Measurements from ENCODE around the gene CDC27. TPM values are rescaled to one million over a fixed set of nuclear protein-coding genes. Genes with fewer than 3 reads are reported as not detected.

The CDC27 gene
- total RNA-seq, 2 experiments from 2014 or later: 74.3 to 164 TPM

DNA sequence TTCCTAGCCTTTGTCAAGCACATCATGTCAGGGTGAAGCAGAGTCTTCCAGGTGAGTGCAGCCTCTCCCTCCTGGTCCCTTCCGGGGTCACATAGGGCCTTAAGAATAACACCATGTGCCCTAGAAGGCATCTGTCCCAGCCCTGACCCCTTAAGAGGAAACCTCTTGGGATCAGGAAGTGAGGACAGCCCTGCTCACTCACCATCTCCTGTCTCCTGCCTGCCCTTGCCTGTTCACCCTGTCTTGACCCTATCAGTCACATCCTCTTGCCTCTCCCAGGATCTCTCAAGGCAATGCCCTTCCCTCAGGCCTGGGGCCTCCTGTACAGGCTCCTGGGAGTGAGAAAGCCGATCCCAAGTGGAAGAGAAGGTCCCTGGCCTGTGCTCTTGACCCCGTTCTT lies 33.9 kb upstream of the CDC27 start:
- no peak overlapping the region for H3K27ac ChIP-seq (ENCODE audit: low read depth, low read length, poor library complexity, severe bottlenecking)
- H3K4me3 ChIP-seq (ENCODE audit: low read depth, low read length, poor library complexity, severe bottlenecking): no peak overlapping the region
- no peaks in the 10 kb centered on the region; the same call in 1 of the 2 replicates for H3K36me3 ChIP-seq (ENCODE audit: insufficient read depth, low read length)
- H3K4me2 ChIP-seq (ENCODE audit: low read length): no peak overlapping the region
- no peaks in the 10 kb centered on the region for H3K9me2 ChIP-seq (ENCODE audit: insufficient read depth, low read length)
- ChIA-PET CTCF (ENCODE audit: unreplicated experiment) (no interaction called here), POLR2A (no interaction called here)
- TF ChIP-seq EZH2phosphoT487 (IDR thresholded peaks at IDR 0.05; ENCODE audit: borderline replicate concordance, low read depth, low read length): no peak
- TF ChIP-seq, protein P1, sequence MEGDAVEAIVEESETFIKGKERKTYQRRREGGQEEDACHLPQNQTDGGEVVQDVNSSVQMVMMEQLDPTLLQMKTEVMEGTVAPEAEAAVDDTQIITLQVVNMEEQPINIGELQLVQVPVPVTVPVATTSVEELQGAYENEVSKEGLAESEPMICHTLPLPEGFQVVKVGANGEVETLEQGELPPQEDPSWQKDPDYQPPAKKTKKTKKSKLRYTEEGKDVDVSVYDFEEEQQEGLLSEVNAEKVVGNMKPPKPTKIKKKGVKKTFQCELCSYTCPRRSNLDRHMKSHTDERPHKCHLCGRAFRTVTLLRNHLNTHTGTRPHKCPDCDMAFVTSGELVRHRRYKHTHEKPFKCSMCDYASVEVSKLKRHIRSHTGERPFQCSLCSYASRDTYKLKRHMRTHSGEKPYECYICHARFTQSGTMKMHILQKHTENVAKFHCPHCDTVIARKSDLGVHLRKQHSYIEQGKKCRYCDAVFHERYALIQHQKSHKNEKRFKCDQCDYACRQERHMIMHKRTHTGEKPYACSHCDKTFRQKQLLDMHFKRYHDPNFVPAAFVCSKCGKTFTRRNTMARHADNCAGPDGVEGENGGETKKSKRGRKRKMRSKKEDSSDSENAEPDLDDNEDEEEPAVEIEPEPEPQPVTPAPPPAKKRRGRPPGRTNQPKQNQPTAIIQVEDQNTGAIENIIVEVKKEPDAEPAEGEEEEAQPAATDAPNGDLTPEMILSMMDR (conservative IDR thresholded peaks at IDR 0.05; ENCODE audit: low read length): no peak
- H2AFZ ChIP-seq (ENCODE audit: low read length): no peak overlapping the region
- no peaks in the 10 kb centered on the region for H3K79me2 ChIP-seq (ENCODE audit: insufficient read depth, low read depth, low read length)
- H3K4me1 ChIP-seq (ENCODE audit: insufficient read depth, low read length, poor library complexity, severe bottlenecking): peaks cover 25% of the 10 kb centered on the region
- intact Hi-C loops (cut with micrococcal nuclease; ENCODE audit: unreplicated experiment): loop anchor here (10.0 kb wide), 1 partner anchor 278 kb away; no protein-coding TSS in a partner anchor
- H3K9me3 ChIP-seq (ENCODE audit: low read length): peaks cover 8% of the 10 kb centered on the region; the same call in 1 of the 2 replicates
- no TSS peak for BruUV-seq (replicated peaks)
- no peak for DNase-seq (ENCODE audit: low spot score)
- no peaks in the 10 kb centered on the region for H4K20me1 ChIP-seq (ENCODE audit: insufficient read depth, low read length)

DNA sequence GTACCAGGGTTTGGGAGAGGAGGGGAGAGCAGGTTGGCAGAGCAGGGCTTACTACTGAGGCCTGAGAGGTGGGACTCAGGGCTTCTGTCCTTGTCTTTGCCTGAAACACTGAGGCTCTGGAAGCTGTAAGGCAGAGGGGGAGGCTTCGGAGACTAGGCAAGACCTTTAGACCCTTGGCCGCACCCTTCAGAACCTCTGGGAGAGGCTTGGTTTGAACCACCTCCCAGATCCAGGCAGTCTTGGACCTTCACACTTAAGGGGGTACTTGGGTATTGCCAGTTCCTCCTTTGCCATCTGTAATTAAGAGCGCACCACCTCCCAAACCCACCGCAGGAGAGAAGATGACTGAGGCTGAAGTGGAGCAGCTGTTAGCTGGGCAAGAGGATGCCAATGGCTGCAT lies 33.0 kb upstream of the CDC27 start:
- peaks cover 26% of the 10 kb centered on the region for H3K4me1 ChIP-seq (ENCODE audit: insufficient read depth, low read length, poor library complexity, severe bottlenecking)
- no peak for DNase-seq (ENCODE audit: low spot score)
- no peaks in the 10 kb centered on the region for H4K20me1 ChIP-seq (ENCODE audit: insufficient read depth, low read length)
- H3K36me3 ChIP-seq (ENCODE audit: insufficient read depth, low read length): no peaks in the 10 kb centered on the region; the same call in 1 of the 2 replicates
- intact Hi-C loops (cut with micrococcal nuclease; ENCODE audit: unreplicated experiment): loop anchor here (10.0 kb wide), 1 partner anchor 277 kb away; no protein-coding TSS in a partner anchor
- CTCF ChIA-PET (ENCODE audit: unreplicated experiment): interaction anchor here (0.5 kb wide), 1 partner anchor 9 kb away, joined by 3 read pairs; no protein-coding TSS in a partner anchor
- no peak overlapping the region for H3K27ac ChIP-seq (ENCODE audit: low read depth, low read length, poor library complexity, severe bottlenecking)
- no peak overlapping the region for H3K4me3 ChIP-seq (ENCODE audit: low read depth, low read length, poor library complexity, severe bottlenecking)
- BruUV-seq (replicated peaks): no TSS peak
- H3K4me2 ChIP-seq (ENCODE audit: low read length): no peak overlapping the region
- no peaks in the 10 kb centered on the region for H3K79me2 ChIP-seq (ENCODE audit: insufficient read depth, low read depth, low read length)
- no peak overlapping the region for H2AFZ ChIP-seq (ENCODE audit: low read length)
- H3K9me3 ChIP-seq (ENCODE audit: low read length): peaks cover 8% of the 10 kb centered on the region; the same call in 1 of the 2 replicates
- H3K9me2 ChIP-seq (ENCODE audit: insufficient read depth, low read length): no peaks in the 10 kb centered on the region
- no peak for TF ChIP-seq EZH2phosphoT487 (IDR thresholded peaks at IDR 0.05; ENCODE audit: borderline replicate concordance, low read depth, low read length)
- TF ChIP-seq, protein P1 (conservative IDR thresholded peaks at IDR 0.05; ENCODE audit: low read length): no peak
- POLR2A ChIA-PET: no interaction called here

DNA sequence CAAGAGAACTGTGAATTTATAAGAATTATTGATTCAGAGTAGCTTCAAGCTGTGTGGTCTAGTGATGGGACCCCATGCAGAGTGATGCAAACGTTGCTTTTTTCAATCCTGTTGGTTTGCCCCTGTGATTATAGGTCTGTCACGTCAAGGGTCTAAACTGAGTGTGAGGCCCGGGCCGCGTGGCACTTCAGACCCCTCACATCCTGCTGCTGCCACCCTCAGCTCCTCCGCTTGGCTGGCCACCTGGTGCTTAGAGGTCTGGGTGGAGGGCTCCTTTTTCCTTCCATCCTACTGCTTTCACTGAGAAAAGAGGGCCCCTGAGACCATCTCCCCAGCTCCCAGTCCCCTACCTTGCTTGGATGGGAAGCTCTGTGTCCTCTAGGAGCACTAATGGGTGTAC lies 32.1 kb upstream of the CDC27 start:
- no peak overlapping the region for H3K4me3 ChIP-seq (ENCODE audit: low read depth, low read length, poor library complexity, severe bottlenecking)
- no peaks in the 10 kb centered on the region for H3K79me2 ChIP-seq (ENCODE audit: insufficient read depth, low read depth, low read length)
- no peaks in the 10 kb centered on the region for H3K9me2 ChIP-seq (ENCODE audit: insufficient read depth, low read length)
- no TSS peak for BruUV-seq (replicated peaks)
- CTCF ChIA-PET (ENCODE audit: unreplicated experiment): no interaction called here
- intact Hi-C loops (cut with micrococcal nuclease; ENCODE audit: unreplicated experiment): loop anchor here (10.0 kb wide), 1 partner anchor 276 kb away; no protein-coding TSS in a partner anchor
- peaks cover 26% of the 10 kb centered on the region for H3K4me1 ChIP-seq (ENCODE audit: insufficient read depth, low read length, poor library complexity, severe bottlenecking)
- H2AFZ ChIP-seq (ENCODE audit: low read length): no peak overlapping the region
- no peak for DNase-seq (ENCODE audit: low spot score)
- TF ChIP-seq EZH2phosphoT487 (IDR thresholded peaks at IDR 0.05; ENCODE audit: borderline replicate concordance, low read depth, low read length): no peak
- TF ChIP-seq, protein P1 (conservative IDR thresholded peaks at IDR 0.05; ENCODE audit: low read length): no peak
- H3K36me3 ChIP-seq (ENCODE audit: insufficient read depth, low read length): no peaks in the 10 kb centered on the region; the same call in 1 of the 2 replicates
- no peak overlapping the region for H3K27ac ChIP-seq (ENCODE audit: low read depth, low read length, poor library complexity, severe bottlenecking)
- H4K20me1 ChIP-seq (ENCODE audit: insufficient read depth, low read length): no peaks in the 10 kb centered on the region
- no peak overlapping the region for H3K4me2 ChIP-seq (ENCODE audit: low read length)
- peaks cover 8% of the 10 kb centered on the region; the same call in 1 of the 2 replicates for H3K9me3 ChIP-seq (ENCODE audit: low read length)
- POLR2A ChIA-PET: no interaction called here

Data from OCI-LY7 (cell line).